GM08714 (cell line): Measurements from ENCODE around the gene UQCC3.

Source experiments
- H3K4me3 ChIP-seq: fragments of 200-500 bp; sonication (Bioruptor generic); 2 replicates; pipeline ENCODE4 v1.5.1; 2014; ENCODE audit warnings: mild to moderate bottlenecking, low read length, inconsistent platforms
- ZNF274 ChIP-seq: IDR thresholded peaks from 2 replicates; pipeline ENCODE4 v1.6.1; 2012; ENCODE audit warnings: mild to moderate bottlenecking, low read depth, low read length

Gene UQCC3

GRCh38 chr11:62705413-62705812, 33.9 kb downstream of the UQCC3 start:
- H3K4me3 ChIP-seq: peak overlapping the region; percentile 68
- no peak for TF ChIP-seq ZNF274

GRCh38 chr11:62705880-62706849, 34.7 kb downstream of the UQCC3 start:
- no peak for TF ChIP-seq ZNF274
- peak overlapping the region; percentile 68 for H3K4me3 ChIP-seq

GRCh38 chr11:62706850-62707247, 35.4 kb downstream of the UQCC3 start:
- no peak for TF ChIP-seq ZNF274
- H3K4me3 ChIP-seq: peak overlapping the region; percentile 37; the same call in 1 of the 2 replicates

DNA sequence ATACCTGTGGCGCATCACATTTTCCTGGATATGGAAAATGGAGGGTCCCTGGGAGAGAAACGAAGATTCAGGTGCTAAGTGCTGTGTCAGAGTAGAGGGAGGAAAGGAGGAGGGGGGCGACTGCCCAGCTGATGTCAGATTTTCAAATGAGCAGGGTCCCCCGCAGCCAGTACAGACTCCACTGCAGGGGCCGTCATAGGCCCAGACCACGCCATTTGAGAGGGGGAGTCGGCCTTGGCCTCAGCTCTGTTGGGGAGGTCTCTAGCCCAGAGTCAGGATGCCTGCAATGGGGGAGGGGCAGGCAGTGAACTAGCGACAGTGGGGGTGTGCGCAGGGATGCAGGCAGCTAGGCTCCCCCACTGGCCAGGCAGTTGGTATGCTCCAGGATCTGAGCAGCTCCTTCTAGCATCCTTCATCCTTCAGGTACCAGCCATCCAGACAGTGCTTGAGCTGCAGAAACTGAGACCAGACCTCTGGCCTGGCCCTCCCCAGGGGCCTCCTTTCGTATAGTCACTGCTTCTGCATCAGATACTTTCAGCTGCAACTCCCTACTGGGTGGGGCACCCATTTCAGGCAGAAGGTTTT, 35.9 kb downstream of the UQCC3 start, which contains the start of the genes BSCL2 and GNG3:
TSS of gene BSCL2 (minus strand) at position 148 of the 585 bp plus-strand sequence. CDS start 229 bp downstream, outside the sequence.
TSS of gene GNG3 (plus strand) at position 400 of the 585 bp plus-strand sequence. CDS start 620 bp downstream, outside the sequence.
- no peak for TF ChIP-seq ZNF274
- peak within 1 kb of the TSS; percentile 37; the same call in 1 of the 2 replicates for H3K4me3 ChIP-seq

DNA sequence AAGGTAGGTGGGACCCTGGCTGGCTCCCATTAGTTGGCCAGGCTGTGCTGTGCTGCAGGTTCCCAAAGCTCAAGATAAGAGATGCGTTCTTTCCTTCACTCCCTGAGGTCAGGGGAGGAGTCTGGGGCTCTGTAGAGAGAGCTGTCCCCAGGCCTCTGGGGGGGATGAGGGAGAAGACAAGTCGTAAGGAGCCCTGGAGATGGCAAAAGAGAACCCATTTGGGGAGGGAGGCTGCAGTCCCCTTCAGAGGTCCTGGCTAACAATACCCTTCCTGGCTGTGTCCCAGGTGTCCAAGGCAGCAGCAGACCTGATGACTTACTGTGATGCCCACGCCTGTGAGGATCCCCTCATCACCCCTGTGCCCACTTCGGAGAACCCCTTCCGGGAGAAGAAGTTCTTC, 36.9 kb downstream of the UQCC3 start:
- H3K4me3 ChIP-seq: peak overlapping the region; percentile 63; the same call in 1 of the 2 replicates

DNA sequence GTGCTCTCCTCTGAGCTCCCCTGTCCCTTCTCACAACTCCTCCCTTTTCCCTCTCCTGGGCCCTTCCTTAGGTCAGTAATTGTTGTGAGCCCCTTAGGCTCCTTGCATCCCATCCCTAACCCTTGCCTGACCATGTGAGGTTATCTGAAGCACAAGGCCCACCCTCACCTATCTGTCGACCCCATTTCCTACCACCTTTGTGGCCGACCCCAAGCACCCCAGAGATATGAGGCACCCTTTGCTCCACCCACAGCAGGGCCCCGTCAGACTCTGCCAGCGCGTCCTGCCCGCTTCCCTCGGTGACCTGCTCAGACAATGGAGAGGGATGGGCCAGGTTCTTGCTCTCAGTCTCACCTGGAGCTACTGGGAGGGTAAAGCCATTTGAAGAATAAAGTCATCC, 37.3 kb downstream of the UQCC3 start:
- no peak for TF ChIP-seq ZNF274
- H3K4me3 ChIP-seq: peak overlapping the region; percentile 63; the same call in 1 of the 2 replicates

More for the DNA sequence above, 36.9 kb downstream of the UQCC3 start:
- TF ChIP-seq ZNF274: no peak

DNA sequence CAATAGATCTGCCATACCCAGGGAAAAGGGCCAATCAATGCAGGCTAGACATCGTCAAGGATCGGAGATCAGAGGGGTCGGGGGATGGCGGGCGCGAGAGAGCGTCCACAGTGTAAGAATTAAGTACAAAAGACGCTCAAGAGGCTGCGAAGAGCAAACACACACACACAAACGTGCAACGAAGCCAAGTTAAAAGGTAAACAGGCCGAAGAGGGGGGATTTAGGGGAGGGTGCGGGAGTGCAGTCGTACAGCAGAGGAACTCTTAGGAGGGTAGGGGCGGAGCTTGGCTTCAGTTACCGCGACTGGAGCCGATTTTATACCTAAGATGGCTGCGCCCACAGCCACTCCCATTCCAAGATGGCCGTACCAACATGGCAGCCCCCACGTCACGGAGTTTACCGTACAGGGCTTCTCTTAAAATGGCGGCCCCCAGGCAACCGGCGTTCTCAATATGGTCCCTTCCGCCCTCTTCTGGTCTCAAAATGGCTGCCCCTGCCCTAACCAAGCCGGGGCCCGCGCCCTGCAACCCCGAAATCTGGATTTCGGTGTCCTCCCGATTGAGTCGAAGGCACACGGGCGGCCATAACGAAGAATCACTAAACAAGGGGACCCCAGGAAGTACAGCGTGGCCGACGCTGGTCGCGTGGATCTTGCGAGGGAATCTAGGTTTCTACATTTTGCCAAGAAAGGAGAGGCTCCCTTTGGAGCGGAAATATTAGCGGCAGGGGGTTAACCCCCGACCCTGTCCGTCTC, 38.0 kb downstream of the UQCC3 start:
- TF ChIP-seq ZNF274: no peak
- peak overlapping the region; percentile 63; the same call in 1 of the 2 replicates for H3K4me3 ChIP-seq

DNA sequence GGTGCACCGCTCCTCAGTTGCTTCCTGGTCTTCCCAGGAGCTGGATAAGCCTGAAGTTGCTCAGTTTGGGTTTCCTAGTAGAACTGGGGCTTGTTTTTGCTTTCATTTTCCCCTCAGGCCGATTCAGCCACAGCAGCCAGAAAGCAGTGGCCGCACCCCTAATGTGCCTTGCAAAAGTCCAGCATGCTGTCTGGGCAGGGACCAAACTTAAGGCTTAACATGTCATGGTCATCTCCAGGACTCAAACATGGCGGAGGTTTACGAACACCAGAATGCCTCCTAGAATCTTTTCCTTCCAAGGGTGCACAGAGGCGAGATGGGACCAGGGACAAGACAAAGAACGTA, 38.5 kb downstream of the UQCC3 start:
- no peak for TF ChIP-seq ZNF274
- H3K4me3 ChIP-seq: peak overlapping the region; percentile 57; the same call in 1 of the 2 replicates

DNA sequence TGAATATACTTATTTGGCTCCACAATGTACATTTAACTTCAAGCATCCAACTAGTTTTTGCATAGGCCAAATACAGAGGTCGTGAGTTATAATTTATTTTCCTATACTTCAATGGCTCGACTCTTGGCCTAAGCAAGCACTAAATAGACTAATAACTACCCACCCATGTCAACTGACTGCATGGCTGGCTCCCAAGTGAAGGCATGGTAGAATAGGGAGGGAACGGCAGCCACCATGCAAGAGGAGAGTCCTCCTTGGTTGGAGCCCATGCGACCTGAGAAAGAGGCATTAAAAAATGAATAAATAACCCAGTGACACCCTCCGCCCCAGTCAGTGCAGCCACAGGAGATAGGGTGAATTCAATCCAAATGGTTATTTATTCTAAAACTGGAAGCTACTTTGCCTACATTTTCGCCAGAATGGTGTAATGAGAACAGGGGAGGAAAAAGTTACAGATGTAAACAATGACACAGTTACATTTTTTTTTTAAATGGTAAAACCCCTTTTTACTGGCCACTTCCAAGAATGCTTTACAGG, 40.9 kb downstream of the UQCC3 start:
- TF ChIP-seq ZNF274: no peak

DNA sequence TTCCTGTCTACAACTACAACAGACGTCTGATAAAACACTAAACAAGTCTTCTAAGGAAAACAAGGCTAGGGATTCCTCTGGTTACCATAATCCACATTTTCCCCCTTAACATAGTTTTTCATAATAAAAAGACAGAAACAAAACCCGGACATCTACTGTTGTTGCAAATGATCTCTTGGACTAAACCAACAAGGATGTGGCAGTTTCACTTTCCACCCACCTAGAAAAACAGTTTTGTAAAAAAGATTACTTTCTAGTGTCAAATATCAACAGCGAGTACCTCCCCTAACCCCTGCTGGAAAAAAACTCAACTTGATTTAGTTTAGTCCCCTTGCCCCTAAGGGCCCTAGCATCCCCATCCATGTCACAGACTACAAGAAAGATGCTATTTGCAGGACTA, 41.4 kb downstream of the UQCC3 start:
- no peak overlapping the region for H3K4me3 ChIP-seq
- TF ChIP-seq ZNF274: no peak

More for the DNA sequence above, 40.9 kb downstream of the UQCC3 start:
- H3K4me3 ChIP-seq: no peak overlapping the region

DNA sequence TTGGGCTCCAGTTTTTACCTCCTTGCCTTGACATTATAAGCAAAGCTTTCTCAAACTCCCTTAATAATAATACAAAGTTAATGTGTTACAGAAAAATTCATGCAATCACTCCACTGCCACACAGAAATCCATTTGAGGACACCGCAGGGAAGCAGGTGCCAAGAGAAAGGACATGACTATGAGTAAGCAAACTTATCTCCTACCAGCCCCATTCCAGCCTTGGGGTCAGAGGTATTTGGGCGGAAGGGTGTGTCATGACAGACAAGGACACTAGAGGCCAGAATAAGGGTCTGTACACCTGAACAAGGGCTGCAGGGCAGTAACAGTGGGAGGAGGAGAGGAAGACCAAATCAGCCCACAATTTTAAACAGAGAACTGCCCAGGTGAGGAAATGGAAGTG, 41.9 kb downstream of the UQCC3 start:
- TF ChIP-seq ZNF274: no peak
- no peak overlapping the region for H3K4me3 ChIP-seq

GRCh38 chr11:62715150-62716130, 44.0 kb downstream of the UQCC3 start:
- H3K4me3 ChIP-seq: no peak overlapping the region
- TF ChIP-seq ZNF274: no peak

DNA sequence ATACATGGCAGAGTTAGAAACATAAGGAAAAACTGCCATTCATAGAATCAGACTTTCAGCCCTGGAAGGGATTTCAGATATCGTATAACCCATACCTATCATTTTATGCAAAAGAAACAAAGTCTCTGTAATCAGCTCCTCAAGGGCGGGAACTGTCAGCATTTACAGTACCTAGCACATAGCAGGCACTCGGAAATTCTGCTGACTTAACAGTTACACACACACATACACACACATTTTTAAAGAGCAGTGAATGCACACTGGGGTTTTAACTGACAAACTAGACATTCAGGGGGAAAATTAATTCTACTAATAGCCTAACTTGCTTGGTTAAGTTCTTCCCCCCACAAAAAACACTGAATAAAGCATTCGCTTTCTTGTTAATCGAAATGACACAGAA, 44.7 kb downstream of the UQCC3 start:
- H3K4me3 ChIP-seq: no peak overlapping the region
- no peak for TF ChIP-seq ZNF274

GRCh38 chr11:62716816-62717215, 45.3 kb downstream of the UQCC3 start:
- TF ChIP-seq ZNF274: no peak
- no peak overlapping the region for H3K4me3 ChIP-seq
